HG02852 (cell line): Measurements from ENCODE around the gene SLC19A3.
"Not testable (repeated sequence)": the region's sequence is repeated elsewhere in the genome, so short reads cannot be mapped to it uniquely, and the experiment has no call there.

Experiments used
- ATAC-seq: cut with Tn5 transposase; IDR thresholded peaks from one replicate; pipeline ENCODE4 v1.9.1; 2021; ENCODE audit warnings: mild to moderate bottlenecking, moderate library complexity; ENCODE audit not compliant: unreplicated experiment

Gene SLC19A3

GRCh38 chr2:227703961-227704360 is 13.9 kb downstream of the SLC19A3 start:
- ATAC-seq: no peak

- ATAC-seq: no peak
These were observed 14.5 kb downstream of the SLC19A3 start for GRCh38 chr2:227703280-227703732.

GRCh38 chr2:227701556-227701955 is 16.3 kb downstream of the SLC19A3 start:
- no peak for ATAC-seq

GRCh38 chr2:227696990-227697679 is 20.7 kb downstream of the SLC19A3 start:
- no peak for ATAC-seq

GRCh38 chr2:227687189-227687588 is 30.6 kb downstream of the SLC19A3 start:
- ATAC-seq: no peak

- ATAC-seq: no peak
These were observed 33.6 kb downstream of the SLC19A3 start for GRCh38 chr2:227684258-227684657.

GRCh38 chr2:227677928-227678327 is 39.9 kb downstream of the SLC19A3 start:
- no peak for ATAC-seq

- no peak for ATAC-seq
These were observed 43.3 kb downstream of the SLC19A3 start for GRCh38 chr2:227674485-227674884.

- ATAC-seq: not testable (repeated sequence)
These were observed 44.2 kb downstream of the SLC19A3 start for GRCh38 chr2:227673620-227674019.

- ATAC-seq: no peak
These were observed 46.5 kb downstream of the SLC19A3 start for GRCh38 chr2:227671170-227671905.

GRCh38 chr2:227666631-227667170 is 51.1 kb downstream of the SLC19A3 start, which contains the start of gene SCYGR5:
SCYGR5 (plus strand) TSS chr2:227666804; CDS start chr2:227666804, 0 bp downstream.
- not testable (repeated sequence) for ATAC-seq

GRCh38 chr2:227665189-227665940 is 52.5 kb downstream of the SLC19A3 start:
- ATAC-seq: no peak

GRCh38 chr2:227661827-227662226 is 56.0 kb downstream of the SLC19A3 start:
- ATAC-seq: no peak

GRCh38 chr2:227661025-227661649 is 56.7 kb downstream of the SLC19A3 start:
- ATAC-seq: no peak

GRCh38 chr2:227657199-227657845 is 60.5 kb downstream of the SLC19A3 start:
- no peak for ATAC-seq

- no peak for ATAC-seq
These were observed 62.4 kb downstream of the SLC19A3 start for GRCh38 chr2:227655454-227655853.

GRCh38 chr2:227654426-227654825 is 63.4 kb downstream of the SLC19A3 start:
- no peak for ATAC-seq

- no peak for ATAC-seq
These were observed 64.4 kb downstream of the SLC19A3 start for GRCh38 chr2:227653419-227653818.

- ATAC-seq: no peak
These were observed 73.8 kb downstream of the SLC19A3 start for GRCh38 chr2:227643990-227644551.

GRCh38 chr2:227642656-227643055 is 75.2 kb downstream of the SLC19A3 start:
- ATAC-seq: no peak
